ENCODE data around the gene DNAI7.

DNA sequence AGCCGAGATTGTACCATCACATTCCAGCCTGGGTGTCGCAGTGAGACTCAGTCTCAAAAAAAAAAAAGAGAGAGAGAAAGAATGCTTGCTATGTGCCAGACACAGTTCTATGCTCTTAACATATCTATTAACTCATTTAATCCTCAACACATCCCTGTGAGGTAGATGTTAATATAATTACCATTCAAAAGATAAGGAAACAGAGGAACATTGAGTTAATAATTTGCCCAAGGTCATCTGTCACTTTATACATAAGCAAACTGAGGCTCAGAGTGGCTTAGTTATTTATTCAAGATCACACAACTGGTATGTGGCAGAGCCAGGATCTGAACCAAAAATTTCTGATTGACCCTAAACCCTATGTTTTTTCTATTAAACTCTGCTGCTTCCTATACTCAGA lies 129.9 kb downstream of the DNAI7 start:
- TF ChIP-seq, protein P1, sequence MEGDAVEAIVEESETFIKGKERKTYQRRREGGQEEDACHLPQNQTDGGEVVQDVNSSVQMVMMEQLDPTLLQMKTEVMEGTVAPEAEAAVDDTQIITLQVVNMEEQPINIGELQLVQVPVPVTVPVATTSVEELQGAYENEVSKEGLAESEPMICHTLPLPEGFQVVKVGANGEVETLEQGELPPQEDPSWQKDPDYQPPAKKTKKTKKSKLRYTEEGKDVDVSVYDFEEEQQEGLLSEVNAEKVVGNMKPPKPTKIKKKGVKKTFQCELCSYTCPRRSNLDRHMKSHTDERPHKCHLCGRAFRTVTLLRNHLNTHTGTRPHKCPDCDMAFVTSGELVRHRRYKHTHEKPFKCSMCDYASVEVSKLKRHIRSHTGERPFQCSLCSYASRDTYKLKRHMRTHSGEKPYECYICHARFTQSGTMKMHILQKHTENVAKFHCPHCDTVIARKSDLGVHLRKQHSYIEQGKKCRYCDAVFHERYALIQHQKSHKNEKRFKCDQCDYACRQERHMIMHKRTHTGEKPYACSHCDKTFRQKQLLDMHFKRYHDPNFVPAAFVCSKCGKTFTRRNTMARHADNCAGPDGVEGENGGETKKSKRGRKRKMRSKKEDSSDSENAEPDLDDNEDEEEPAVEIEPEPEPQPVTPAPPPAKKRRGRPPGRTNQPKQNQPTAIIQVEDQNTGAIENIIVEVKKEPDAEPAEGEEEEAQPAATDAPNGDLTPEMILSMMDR (IDR thresholded peaks at IDR 0.05): no peak
- TF ChIP-seq POLR2A (IDR thresholded peaks at IDR 0.05) (no peak), POLR2AphosphoS5 (IDR thresholded peaks at IDR 0.05) (no peak)

Measured in prostate gland (tissue), 2 donors.